Panc1 (cell line): ENCODE measurements around the gene LRMDA. TPM values are rescaled to one million over a fixed set of nuclear protein-coding genes. Genes with fewer than 3 reads are reported as not detected.

ENCODE experiments used
- ATAC-seq: fragments of 200-7000 bp; cut with Tn5 transposase; 2 replicates; pipeline ENCODE4 v1.9.1; 2020; ENCODE audit warnings: mild to moderate bottlenecking, moderate library complexity
- BruUV-seq: library from RNA; stranded (reverse); fragments of 400-500 nt; replicated peaks from 2 replicates; lab custom pipeline; 2021; lab: Mats Ljungman, UMichigan
- CTCF ChIA-PET: fragments of 300-600 bp; sonication (Branson Sonifier 250); formaldehyde crosslinking; loops from one replicate; lab custom pipeline; 2022; ENCODE audit warnings: antibody characterized with exemption; lab: Charles Lee
- POLR2A ChIA-PET: fragments of 300-600 bp; sonication (Branson Sonifier 250); formaldehyde crosslinking; loops from one replicate; lab custom pipeline; 2022; ENCODE audit warnings: antibody characterized with exemption; lab: Charles Lee
- DNase-seq: peaks from one replicate; pipeline ENCODE4 v3.0.0-alpha.2; 2010; ENCODE audit warnings: low read depth, low spot score
- H3K27ac ChIP-seq: 2 replicates; pipeline ENCODE4 v1.5.1; 2011; ENCODE audit warnings: mild to moderate bottlenecking, low read length, inconsistent platforms
- H3K27me3 ChIP-seq: fragments of 200-500 bp; sonication (Bioruptor generic); 2 replicates; pipeline ENCODE4 v1.6.0; 2014; ENCODE audit warnings: low read length, inconsistent platforms; ENCODE audit not compliant: control insufficient read depth, insufficient read depth
- H3K36me3 ChIP-seq: fragments of 200-500 bp; sonication (Bioruptor generic); 2 replicates; pipeline ENCODE4 v1.5.1; 2014; ENCODE audit warnings: inconsistent platforms, mild to moderate bottlenecking, low read length, moderate library complexity; ENCODE audit not compliant: control insufficient read depth, insufficient read depth
- H3K4me1 ChIP-seq: 2 replicates; pipeline ENCODE4 v1.5.1; 2011; ENCODE audit warnings: inconsistent platforms, mild to moderate bottlenecking, low read length, moderate library complexity; ENCODE audit not compliant: control insufficient read depth, insufficient read depth
- H3K4me3 ChIP-seq, 2 experiments: 2 replicates each; pipeline ENCODE4 v1.5.1; 2011 to 2012; ENCODE audit warnings: low read depth in 2 of 2, low read length in 2 of 2, mild to moderate bottlenecking in 2 of 2, inconsistent platforms in 1 of 2, moderate library complexity in 1 of 2
- H3K9me3 ChIP-seq: fragments of 200-500 bp; sonication (Bioruptor generic); 2 replicates; pipeline ENCODE4 v1.5.1; 2014; ENCODE audit warnings: low read depth, mild to moderate bottlenecking, inconsistent platforms, low read length, moderate library complexity; ENCODE audit not compliant: control insufficient read depth, insufficient read depth
- POLR2AphosphoS5 ChIP-seq: IDR thresholded peaks from 2 replicates; pipeline ENCODE4 v1.6.1; 2012; ENCODE audit warnings: mild to moderate bottlenecking, low read depth, low read length, moderate library complexity
- SIN3A ChIP-seq: IDR thresholded peaks from 2 replicates; pipeline ENCODE4 v1.6.1; 2012; ENCODE audit warnings: low read depth, mild to moderate bottlenecking, low read length, moderate library complexity, borderline replicate concordance; ENCODE audit not compliant: insufficient read depth
- TCF7L2 ChIP-seq: IDR thresholded peaks from 2 replicates; pipeline ENCODE4 v1.6.1; 2011; ENCODE audit warnings: mild to moderate bottlenecking, low read depth, low read length, inconsistent platforms
- in situ Hi-C: cut with HindIII; loops from 2 replicates; pipeline ENCODE4 v1.10.0; 2016; ENCODE audit warnings: low sequenced_read_pairs, low pct_unique_long_range_greater_than_20kb
- intact Hi-C: fragments of 100-400 bp; cut with micrococcal nuclease; formaldehyde crosslinking; loops from one replicate; pipeline ENCODE4 v1.10.0; 2022; ENCODE audit not compliant: unreplicated experiment
- total RNA-seq: library from RNA; stranded (reverse); gene quantifications from one replicate; pipeline ENCODE4 v1.2.1, GENCODE V29; 2021; ENCODE audit not compliant: unreplicated experiment
- TF ChIP-seq, protein P1 (sequence below), 2 experiments: IDR thresholded peaks; 2 replicates each; pipeline ENCODE4 v1.6.1; 2011 to 2012; ENCODE audit warnings: low read depth in 2 of 2, control low read depth in 1 of 2, low read length in 1 of 2, mild to moderate bottlenecking in 1 of 2, moderate library complexity in 1 of 2; ENCODE audit not compliant: insufficient read depth in 1 of 2
- TF ChIP-seq, protein P2 (sequence below): fragments of 450-650 bp; IDR thresholded peaks from 2 replicates; pipeline ENCODE4 v1.5.1; 2017; ENCODE audit warnings: mild to moderate bottlenecking

Gene LRMDA
- total RNA-seq, 1 experiment from 2014 or later, result 1.2 TPM

DNA sequence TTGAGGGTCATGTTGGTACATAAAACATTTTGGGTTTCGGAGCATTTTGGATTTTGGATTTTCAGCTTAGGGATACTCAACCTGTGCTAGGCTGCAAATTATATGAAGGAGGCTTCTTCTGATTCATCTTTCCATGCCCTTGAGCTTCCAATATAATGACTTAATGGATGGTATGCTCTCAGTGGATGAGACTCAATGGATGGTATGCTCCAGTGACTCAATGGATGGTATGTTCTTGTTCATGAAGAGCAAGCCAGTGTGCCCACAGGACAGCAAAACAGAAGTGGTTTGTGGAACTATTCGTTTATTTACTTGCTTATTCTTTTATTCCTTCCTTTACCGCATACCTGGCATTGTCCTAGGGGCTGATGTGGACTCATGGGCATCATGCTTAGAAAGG lies 969.6 kb downstream of the LRMDA start:
- H3K9me3 ChIP-seq, result no peaks in the 10 kb centered on the region
- in situ Hi-C loops (no loop called here), intact Hi-C loops (no loop called here)
- no peak overlapping the region for H3K27ac ChIP-seq
- no peaks in the 10 kb centered on the region for H3K36me3 ChIP-seq
- no peak for DNase-seq
- no peak overlapping the region for H3K4me3 ChIP-seq
- H3K4me1 ChIP-seq, result no peaks in the 10 kb centered on the region
- ATAC-seq, result no peak
- TF ChIP-seq SIN3A, result no peak
- no peak for TF ChIP-seq POLR2AphosphoS5
- ChIA-PET POLR2A (no interaction called here), CTCF (no interaction called here)
- BruUV-seq, result no TSS peak
- H3K27me3 ChIP-seq, result no peaks in the 10 kb centered on the region

DNA sequence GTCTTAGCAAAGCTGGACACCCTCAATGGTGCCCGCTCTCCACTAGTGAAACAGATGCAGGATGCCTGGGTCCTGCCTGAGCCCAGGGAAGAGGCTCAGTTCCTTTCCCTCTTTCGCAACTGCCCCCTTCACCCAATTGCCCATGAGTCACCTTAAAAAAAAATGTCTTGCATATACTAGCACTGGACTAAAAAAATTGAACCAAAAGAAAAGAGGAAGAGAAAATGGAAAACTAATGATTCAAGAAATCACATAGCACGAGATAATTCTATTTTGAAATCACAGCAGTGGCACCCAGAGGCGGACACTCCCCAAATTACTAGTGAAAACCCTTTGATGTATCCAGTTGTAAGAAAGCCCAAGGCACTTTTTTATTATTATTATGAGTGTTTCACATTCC lies 972.5 kb downstream of the LRMDA start:
- no peaks in the 10 kb centered on the region for H3K36me3 ChIP-seq
- H3K27ac ChIP-seq, result no peak overlapping the region
- TF ChIP-seq, protein P1, sequence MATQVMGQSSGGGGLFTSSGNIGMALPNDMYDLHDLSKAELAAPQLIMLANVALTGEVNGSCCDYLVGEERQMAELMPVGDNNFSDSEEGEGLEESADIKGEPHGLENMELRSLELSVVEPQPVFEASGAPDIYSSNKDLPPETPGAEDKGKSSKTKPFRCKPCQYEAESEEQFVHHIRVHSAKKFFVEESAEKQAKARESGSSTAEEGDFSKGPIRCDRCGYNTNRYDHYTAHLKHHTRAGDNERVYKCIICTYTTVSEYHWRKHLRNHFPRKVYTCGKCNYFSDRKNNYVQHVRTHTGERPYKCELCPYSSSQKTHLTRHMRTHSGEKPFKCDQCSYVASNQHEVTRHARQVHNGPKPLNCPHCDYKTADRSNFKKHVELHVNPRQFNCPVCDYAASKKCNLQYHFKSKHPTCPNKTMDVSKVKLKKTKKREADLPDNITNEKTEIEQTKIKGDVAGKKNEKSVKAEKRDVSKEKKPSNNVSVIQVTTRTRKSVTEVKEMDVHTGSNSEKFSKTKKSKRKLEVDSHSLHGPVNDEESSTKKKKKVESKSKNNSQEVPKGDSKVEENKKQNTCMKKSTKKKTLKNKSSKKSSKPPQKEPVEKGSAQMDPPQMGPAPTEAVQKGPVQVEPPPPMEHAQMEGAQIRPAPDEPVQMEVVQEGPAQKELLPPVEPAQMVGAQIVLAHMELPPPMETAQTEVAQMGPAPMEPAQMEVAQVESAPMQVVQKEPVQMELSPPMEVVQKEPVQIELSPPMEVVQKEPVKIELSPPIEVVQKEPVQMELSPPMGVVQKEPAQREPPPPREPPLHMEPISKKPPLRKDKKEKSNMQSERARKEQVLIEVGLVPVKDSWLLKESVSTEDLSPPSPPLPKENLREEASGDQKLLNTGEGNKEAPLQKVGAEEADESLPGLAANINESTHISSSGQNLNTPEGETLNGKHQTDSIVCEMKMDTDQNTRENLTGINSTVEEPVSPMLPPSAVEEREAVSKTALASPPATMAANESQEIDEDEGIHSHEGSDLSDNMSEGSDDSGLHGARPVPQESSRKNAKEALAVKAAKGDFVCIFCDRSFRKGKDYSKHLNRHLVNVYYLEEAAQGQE (IDR thresholded peaks at IDR 0.05; ENCODE audit: insufficient read depth in 1 of 2, low read depth in 2 of 2, low read length in 1 of 2), result no peak
- TF ChIP-seq, protein P2, sequence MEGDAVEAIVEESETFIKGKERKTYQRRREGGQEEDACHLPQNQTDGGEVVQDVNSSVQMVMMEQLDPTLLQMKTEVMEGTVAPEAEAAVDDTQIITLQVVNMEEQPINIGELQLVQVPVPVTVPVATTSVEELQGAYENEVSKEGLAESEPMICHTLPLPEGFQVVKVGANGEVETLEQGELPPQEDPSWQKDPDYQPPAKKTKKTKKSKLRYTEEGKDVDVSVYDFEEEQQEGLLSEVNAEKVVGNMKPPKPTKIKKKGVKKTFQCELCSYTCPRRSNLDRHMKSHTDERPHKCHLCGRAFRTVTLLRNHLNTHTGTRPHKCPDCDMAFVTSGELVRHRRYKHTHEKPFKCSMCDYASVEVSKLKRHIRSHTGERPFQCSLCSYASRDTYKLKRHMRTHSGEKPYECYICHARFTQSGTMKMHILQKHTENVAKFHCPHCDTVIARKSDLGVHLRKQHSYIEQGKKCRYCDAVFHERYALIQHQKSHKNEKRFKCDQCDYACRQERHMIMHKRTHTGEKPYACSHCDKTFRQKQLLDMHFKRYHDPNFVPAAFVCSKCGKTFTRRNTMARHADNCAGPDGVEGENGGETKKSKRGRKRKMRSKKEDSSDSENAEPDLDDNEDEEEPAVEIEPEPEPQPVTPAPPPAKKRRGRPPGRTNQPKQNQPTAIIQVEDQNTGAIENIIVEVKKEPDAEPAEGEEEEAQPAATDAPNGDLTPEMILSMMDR, result no peak
- TF ChIP-seq TCF7L2, result no peak
- in situ Hi-C loops, result no loop called here
- no peak for ATAC-seq
- no peaks in the 10 kb centered on the region for H3K9me3 ChIP-seq
- H3K4me3 ChIP-seq, result no peak overlapping the region
- no peak for DNase-seq
- intact Hi-C loops, result no loop called here
- no TSS peak for BruUV-seq
- peaks cover 5% of the 10 kb centered on the region; the same call in 1 of the 2 replicates for H3K27me3 ChIP-seq
- CTCF ChIA-PET, result no interaction called here
- no peaks in the 10 kb centered on the region for H3K4me1 ChIP-seq
- POLR2A ChIA-PET, result no interaction called here

DNA sequence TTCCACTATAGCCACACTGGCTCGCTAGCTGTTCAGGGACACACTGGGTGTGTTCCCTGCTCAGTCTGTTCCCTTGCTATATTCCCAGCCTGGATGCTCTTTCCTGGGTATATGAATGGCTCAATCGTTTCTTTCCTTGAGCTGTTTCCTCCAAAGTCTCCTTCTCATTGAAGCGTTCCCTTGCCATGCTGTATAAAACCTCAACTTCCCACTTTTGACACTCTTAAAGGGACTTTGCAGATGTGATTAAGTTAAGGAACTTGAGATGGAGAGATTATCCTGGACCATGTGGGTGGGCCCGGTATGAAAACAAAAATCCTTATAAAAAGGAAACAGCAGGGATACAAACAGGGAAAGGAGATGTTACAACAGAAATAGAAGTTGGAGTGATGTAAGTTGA lies 973.1 kb downstream of the LRMDA start:
- POLR2A ChIA-PET, result no interaction called here
- CTCF ChIA-PET, result no interaction called here
- no peaks in the 10 kb centered on the region for H3K9me3 ChIP-seq
- TF ChIP-seq TCF7L2 (no peak), SIN3A (no peak), POLR2AphosphoS5 (no peak)
- TF ChIP-seq, protein P2, result no peak
- TF ChIP-seq, protein P1 (IDR thresholded peaks at IDR 0.05; ENCODE audit: insufficient read depth in 1 of 2, low read depth in 2 of 2, low read length in 1 of 2), result no peak
- H3K36me3 ChIP-seq, result no peaks in the 10 kb centered on the region
- DNase-seq, result no peak
- no peak for ATAC-seq
- H3K27me3 ChIP-seq, result peaks cover 5% of the 10 kb centered on the region; the same call in 1 of the 2 replicates
- no peak overlapping the region for H3K4me3 ChIP-seq
- intact Hi-C loops, result no loop called here
- in situ Hi-C loops, result no loop called here
- no peaks in the 10 kb centered on the region for H3K4me1 ChIP-seq
- no peak overlapping the region for H3K27ac ChIP-seq
- no TSS peak for BruUV-seq
